ENCODE data around the gene LINGO4.

DNA sequence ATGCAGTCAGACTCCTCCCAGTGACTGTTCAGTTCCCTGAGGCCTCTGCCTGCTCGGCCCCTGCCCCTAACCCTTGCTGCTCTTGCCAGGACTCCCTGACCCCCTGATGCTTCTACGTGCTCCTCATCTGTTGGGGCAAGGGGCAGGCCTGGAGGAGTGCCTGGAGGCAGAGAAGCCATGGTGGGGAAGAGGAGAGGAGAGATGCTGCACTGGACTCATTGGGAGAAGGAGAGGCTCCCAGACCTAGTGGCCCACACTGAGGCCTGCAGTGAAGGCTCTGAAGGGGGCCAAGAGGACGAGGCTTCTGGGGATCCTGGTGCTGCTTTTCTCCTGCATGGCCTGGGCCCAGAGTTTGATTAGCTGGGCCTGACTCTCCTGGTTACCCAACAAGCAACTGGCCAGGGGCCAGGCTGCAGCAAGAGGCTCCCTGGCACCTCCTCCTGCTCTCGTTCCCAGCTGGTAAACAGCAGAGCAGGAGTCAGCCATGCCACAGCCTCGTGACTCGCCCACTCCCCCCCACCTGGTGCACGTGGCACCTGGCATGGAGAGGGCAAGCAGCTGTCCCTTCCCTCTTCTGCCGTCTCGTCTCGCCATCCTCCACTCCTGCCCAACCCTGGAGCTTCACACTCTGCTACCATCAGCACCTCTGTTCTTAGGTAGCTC is 27.2 kb upstream of the LINGO4 start:
- TF ChIP-seq ZFP30 (CRISPR knock-in tag; IDR thresholded peaks at IDR 0.05) (no peak), ZNF565 (CRISPR knock-in tag; conservative IDR thresholded peaks at IDR 0.05; ENCODE audit: low read depth) (no peak), BACH2 (CRISPR knock-in tag; IDR thresholded peaks at IDR 0.05; ENCODE audit: borderline replicate concordance) (no peak)
- TF ChIP-seq, protein P1, sequence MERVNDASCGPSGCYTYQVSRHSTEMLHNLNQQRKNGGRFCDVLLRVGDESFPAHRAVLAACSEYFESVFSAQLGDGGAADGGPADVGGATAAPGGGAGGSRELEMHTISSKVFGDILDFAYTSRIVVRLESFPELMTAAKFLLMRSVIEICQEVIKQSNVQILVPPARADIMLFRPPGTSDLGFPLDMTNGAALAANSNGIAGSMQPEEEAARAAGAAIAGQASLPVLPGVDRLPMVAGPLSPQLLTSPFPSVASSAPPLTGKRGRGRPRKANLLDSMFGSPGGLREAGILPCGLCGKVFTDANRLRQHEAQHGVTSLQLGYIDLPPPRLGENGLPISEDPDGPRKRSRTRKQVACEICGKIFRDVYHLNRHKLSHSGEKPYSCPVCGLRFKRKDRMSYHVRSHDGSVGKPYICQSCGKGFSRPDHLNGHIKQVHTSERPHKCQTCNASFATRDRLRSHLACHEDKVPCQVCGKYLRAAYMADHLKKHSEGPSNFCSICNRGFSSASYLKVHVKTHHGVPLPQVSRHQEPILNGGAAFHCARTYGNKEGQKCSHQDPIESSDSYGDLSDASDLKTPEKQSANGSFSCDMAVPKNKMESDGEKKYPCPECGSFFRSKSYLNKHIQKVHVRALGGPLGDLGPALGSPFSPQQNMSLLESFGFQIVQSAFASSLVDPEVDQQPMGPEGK (CRISPR knock-in tag; IDR thresholded peaks at IDR 0.05; ENCODE audit: borderline replicate concordance), result no peak
- TF ChIP-seq, protein P2, sequence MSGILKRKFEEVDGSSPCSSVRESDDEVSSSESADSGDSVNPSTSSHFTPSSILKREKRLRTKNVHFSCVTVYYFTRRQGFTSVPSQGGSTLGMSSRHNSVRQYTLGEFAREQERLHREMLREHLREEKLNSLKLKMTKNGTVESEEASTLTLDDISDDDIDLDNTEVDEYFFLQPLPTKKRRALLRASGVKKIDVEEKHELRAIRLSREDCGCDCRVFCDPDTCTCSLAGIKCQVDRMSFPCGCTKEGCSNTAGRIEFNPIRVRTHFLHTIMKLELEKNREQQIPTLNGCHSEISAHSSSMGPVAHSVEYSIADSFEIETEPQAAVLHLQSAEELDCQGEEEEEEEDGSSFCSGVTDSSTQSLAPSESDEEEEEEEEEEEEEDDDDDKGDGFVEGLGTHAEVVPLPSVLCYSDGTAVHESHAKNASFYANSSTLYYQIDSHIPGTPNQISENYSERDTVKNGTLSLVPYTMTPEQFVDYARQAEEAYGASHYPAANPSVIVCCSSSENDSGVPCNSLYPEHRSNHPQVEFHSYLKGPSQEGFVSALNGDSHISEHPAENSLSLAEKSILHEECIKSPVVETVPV (CRISPR knock-in tag; IDR thresholded peaks at IDR 0.05), result no peak
